Mucosa of descending colon (tissue), 3 donors: ENCODE results near the gene THSD7B. TPM values are rescaled to one million over a fixed set of nuclear protein-coding genes. Genes with fewer than 3 reads are reported as not detected.

ENCODE experiments used
- ATAC-seq: fragments of 200-7000 bp; cut with Tn5 transposase; one replicate; pipeline ENCODE4 v1.9.1; 2020; ENCODE audit warnings: mild to moderate bottlenecking, moderate library complexity
- DNase-seq, 3 donors: peaks; one replicate each; pipeline ENCODE4 v3.0.0-alpha.2; 2020
- H3K36me3 ChIP-seq: fragments of 200-600 bp; one replicate; pipeline ENCODE4 v1.8.0; 2021; ENCODE audit warnings: low read depth, mild to moderate bottlenecking
- H3K4me1 ChIP-seq: fragments of 200-600 bp; one replicate; pipeline ENCODE4 v1.8.0; 2021; ENCODE audit warnings: low read depth, mild to moderate bottlenecking
- H3K4me3 ChIP-seq: fragments of 200-600 bp; one replicate; pipeline ENCODE4 v1.8.0; 2021; ENCODE audit warnings: mild to moderate bottlenecking
- H3K9me3 ChIP-seq: fragments of 200-600 bp; one replicate; pipeline ENCODE4 v1.8.0; 2021; ENCODE audit warnings: mild to moderate bottlenecking
- intact Hi-C, 2 donors: fragments of 100-400 bp; cut with DNase I in 1 of 2; cut with micrococcal nuclease in 1 of 2; formaldehyde crosslinking; loops; one replicate each; pipeline versions ENCODE4 v1.11.0 to v1.11.1; 2022; cut with DNase I, micrococcal nuclease
- total RNA-seq, 3 donors: library from RNA; stranded (reverse); fragmentation: NEBNext Ultra II Directional in 2 of 3; extraction: Animal tissue kit (Norgen Biotek cat#: 25700) in 2 of 3; gene quantifications; one replicate each; pipeline versions ENCODE4 v1.2.1 to v1.2.4, GENCODE V29; 2021 to 2023
- TF ChIP-seq, protein P1 (sequence below): fragments of 200-600 bp; IDR thresholded peaks from one replicate; pipeline ENCODE4 v1.8.0; 2022; ENCODE audit warnings: antibody characterized with exemption, mild to moderate bottlenecking
- donor health status: DM: no; HTN: no; CAD: no; lungs with moderate emphysema.
- donor health status: DM: no; HTN: no; CAD: no.
- donor health status: DM: no; HTN: yes; CAD: no.

Gene THSD7B
- total RNA-seq, 3 donors from 2014 or later: 0.85 TPM; not detected in 2

DNA sequence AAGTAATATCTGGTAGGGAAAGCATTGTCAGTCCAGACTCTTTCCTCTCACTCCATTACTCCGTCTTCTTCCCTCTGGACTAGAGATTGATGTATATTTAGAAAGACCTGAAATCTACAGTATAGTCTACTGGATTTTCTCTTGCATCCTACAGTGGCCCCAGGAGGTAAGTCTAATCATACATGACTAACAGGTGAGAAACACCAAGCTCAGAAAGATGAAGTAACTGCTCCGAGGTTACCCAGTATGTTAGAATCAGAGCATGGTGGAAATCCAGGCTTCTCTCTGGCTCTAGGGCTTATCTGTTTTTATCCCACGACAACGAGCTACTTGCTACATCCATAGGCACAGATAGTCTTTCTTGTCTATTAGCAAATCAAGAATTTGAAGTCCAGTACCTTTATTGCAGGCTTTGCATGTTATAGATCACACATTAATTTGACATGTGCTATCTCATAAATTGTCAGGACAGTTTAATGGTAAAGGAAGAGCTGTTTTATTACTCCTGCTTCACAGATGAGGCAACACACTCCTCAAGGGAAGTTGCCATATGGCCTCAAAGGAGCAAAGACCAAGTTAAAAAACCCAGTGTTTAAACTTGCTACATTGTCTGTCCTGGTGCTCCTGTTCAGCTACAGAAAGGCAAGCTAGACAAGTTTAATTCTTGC is 484.3 kb downstream of the THSD7B start:
- TF ChIP-seq, protein P1, sequence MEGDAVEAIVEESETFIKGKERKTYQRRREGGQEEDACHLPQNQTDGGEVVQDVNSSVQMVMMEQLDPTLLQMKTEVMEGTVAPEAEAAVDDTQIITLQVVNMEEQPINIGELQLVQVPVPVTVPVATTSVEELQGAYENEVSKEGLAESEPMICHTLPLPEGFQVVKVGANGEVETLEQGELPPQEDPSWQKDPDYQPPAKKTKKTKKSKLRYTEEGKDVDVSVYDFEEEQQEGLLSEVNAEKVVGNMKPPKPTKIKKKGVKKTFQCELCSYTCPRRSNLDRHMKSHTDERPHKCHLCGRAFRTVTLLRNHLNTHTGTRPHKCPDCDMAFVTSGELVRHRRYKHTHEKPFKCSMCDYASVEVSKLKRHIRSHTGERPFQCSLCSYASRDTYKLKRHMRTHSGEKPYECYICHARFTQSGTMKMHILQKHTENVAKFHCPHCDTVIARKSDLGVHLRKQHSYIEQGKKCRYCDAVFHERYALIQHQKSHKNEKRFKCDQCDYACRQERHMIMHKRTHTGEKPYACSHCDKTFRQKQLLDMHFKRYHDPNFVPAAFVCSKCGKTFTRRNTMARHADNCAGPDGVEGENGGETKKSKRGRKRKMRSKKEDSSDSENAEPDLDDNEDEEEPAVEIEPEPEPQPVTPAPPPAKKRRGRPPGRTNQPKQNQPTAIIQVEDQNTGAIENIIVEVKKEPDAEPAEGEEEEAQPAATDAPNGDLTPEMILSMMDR: no peak
- intact Hi-C loops: no loop called here
- Histone ChIP-seq H3K36me3 (no peaks in the 10 kb centered on the region), H3K9me3 (no peaks in the 10 kb centered on the region), H3K4me1 (no peaks in the 10 kb centered on the region), H3K4me3 (no peak overlapping the region)
- ATAC-seq: no peak
- no peak for DNase-seq

DNA sequence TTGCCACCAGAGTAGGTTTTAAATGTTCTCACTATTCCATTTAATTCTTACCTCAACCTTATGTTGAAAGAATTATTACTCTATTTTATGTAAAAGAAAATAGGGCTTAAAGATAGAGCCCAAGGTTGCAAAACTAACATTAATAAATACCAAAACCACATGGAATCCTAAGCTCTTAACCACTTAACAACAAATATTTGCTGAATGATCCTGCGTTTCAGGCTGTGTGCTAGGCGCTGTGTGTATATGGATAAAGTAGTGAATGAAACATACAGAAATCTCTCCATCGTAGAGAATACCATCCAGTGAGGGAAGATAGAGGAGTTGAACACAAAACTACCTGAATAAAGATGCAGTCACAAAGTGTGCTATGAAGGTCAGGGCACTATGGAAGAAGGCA is 485.1 kb downstream of the THSD7B start:
- Histone ChIP-seq H3K4me3 (no peak overlapping the region), H3K36me3 (no peaks in the 10 kb centered on the region), H3K4me1 (no peaks in the 10 kb centered on the region), H3K9me3 (no peaks in the 10 kb centered on the region)
- intact Hi-C loops: no loop called here
- TF ChIP-seq, protein P1: no peak
- no peak for DNase-seq
- ATAC-seq: no peak

DNA sequence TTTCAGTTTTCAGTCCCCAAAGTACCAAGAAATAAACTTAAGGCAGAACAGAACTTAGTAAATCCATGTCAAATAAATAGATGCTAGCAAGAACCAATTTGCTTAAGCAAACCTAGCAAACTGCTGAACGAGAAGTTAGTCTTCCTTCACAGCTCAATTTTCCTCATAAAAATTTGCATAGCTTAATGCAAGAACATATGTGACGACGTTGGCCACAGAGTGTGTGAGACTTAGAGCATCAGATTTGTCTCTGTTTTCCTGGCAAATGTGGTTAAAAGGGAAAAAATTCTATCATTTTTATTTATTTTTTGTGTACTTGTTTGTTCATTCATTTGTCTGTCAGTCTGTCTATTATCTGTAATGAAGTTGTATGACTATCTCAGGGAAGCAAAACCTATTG is 485.7 kb downstream of the THSD7B start:
- no peak overlapping the region for H3K4me3 ChIP-seq
- no peak for ATAC-seq
- TF ChIP-seq, protein P1: no peak
- H3K36me3 ChIP-seq: no peaks in the 10 kb centered on the region
- DNase-seq: no peak
- no peaks in the 10 kb centered on the region for H3K9me3 ChIP-seq
- no peaks in the 10 kb centered on the region for H3K4me1 ChIP-seq
- intact Hi-C loops: no loop called here

DNA sequence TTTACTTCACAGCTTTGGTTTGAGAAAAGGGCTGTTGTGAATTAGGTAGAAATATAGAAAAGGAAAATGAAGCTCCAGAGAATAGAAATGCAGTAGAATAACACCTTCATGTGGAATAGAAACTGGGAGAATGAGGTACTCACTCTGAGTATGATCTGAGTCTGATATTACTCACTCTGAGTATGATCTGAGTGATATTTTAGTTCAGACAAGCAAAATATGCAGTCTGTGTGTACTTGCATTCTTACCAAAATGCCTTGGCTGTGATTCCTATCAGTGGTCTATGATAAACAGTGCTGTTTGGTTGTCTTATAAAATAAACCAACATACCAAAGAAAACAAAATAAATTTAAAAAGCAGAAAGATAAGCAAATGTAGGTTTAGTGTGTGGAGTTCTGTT is 487.6 kb downstream of the THSD7B start:
- DNase-seq (no peak), ATAC-seq (no peak)
- intact Hi-C loops: no loop called here
- Histone ChIP-seq H3K4me1 (no peaks in the 10 kb centered on the region), H3K9me3 (no peaks in the 10 kb centered on the region), H3K4me3 (no peak overlapping the region), H3K36me3 (no peaks in the 10 kb centered on the region)
- TF ChIP-seq, protein P1: no peak

DNA sequence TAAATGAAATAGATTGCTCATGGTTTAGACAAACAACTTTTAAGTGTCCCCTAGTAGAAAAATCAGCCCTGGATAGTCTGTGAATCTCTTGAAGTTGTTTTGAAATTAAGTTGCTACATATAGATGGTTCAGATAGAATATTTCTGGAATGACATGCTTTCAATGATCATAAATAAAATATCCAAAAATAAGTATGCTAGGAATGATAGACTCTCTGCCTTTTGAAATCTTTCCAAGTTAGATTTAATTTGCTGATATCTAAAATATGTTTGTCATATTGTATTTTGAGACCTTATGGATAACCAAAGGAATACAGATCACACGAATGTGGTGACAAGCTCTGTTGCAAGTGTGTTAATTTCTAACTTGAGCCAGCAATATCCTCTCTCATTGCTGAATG is 488.7 kb downstream of the THSD7B start:
- Histone ChIP-seq H3K36me3 (no peaks in the 10 kb centered on the region), H3K9me3 (no peaks in the 10 kb centered on the region), H3K4me1 (no peaks in the 10 kb centered on the region), H3K4me3 (no peak overlapping the region)
- ATAC-seq (no peak), DNase-seq (no peak)
- intact Hi-C loops: no loop called here
- TF ChIP-seq, protein P1: no peak

DNA sequence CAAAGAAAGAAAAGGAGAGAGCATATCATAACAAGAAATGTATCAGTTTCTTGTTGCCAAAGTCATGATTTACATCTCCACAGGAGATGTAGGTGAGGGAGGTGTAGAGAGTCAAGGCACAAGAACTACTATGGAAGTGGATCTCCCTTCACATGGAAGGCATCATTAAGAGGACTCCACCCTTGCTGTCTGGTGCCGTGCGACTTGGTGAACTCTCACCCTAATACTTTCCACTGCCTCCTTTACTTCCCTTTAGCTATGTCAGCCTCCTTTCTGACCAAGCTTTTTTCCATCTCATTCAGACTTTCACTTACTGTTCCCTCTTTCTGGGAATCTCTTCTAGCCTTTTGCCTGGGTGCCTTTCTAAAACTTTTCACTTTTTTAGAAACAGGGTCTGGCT is 490.0 kb downstream of the THSD7B start:
- Histone ChIP-seq H3K36me3 (no peaks in the 10 kb centered on the region), H3K4me1 (no peaks in the 10 kb centered on the region), H3K4me3 (no peak overlapping the region), H3K9me3 (no peaks in the 10 kb centered on the region)
- ATAC-seq (no peak), DNase-seq (no peak)
- TF ChIP-seq, protein P1: no peak
- intact Hi-C loops: no loop called here
